Osteoblast (primary cell): ENCODE measurements around the gene ISM2. TPM values are rescaled to one million over a fixed set of nuclear protein-coding genes. Genes with fewer than 3 reads are reported as not detected.
"Not testable (repeated sequence)": the region's sequence is repeated elsewhere in the genome, so short reads cannot be mapped to it uniquely, and the experiment has no call there.

Experiments used
- DNase-seq: peaks from one replicate; pipeline ENCODE4 v3.0.0; 2011; ENCODE audit warnings: low spot score, mixed read lengths; ENCODE audit not compliant: insufficient read length; ENCODE audit errors: missing footprints
- H2AFZ ChIP-seq: 2 replicates; pipeline ENCODE4 v1.6.0; 2011; ENCODE audit warnings: mild to moderate bottlenecking, low read length
- H3K27ac ChIP-seq: 2 replicates; pipeline ENCODE4 v1.5.1; 2011; ENCODE audit warnings: mild to moderate bottlenecking, low read depth, low read length, moderate library complexity
- H3K27me3 ChIP-seq: 2 replicates; pipeline ENCODE4 v1.6.0; 2012; ENCODE audit warnings: mild to moderate bottlenecking, control low read depth, inconsistent platforms, low read length, moderate library complexity; ENCODE audit not compliant: insufficient read depth
- H3K36me3 ChIP-seq: 2 replicates; pipeline ENCODE4 v1.5.1; 2011; ENCODE audit warnings: mild to moderate bottlenecking, low read length, control low read depth, moderate library complexity; ENCODE audit not compliant: insufficient read depth
- H3K4me1 ChIP-seq: 2 replicates; pipeline ENCODE4 v1.5.1; 2011; ENCODE audit warnings: mild to moderate bottlenecking, low read length, control low read depth, moderate library complexity; ENCODE audit not compliant: insufficient read depth
- H3K4me2 ChIP-seq: 2 replicates; pipeline ENCODE4 v1.6.0; 2011; ENCODE audit warnings: mild to moderate bottlenecking, low read length; ENCODE audit not compliant: insufficient read depth
- H3K4me3 ChIP-seq: fragments of 200-600 bp; sonication (generic); 3 replicates; pipeline ENCODE4 v1.5.1; 2012; ENCODE audit warnings: mild to moderate bottlenecking, low read length, inconsistent platforms; ENCODE audit not compliant: insufficient read depth
- H3K79me2 ChIP-seq: 2 replicates; pipeline ENCODE4 v1.6.0; 2012; ENCODE audit warnings: mild to moderate bottlenecking, low read length, control low read depth, inconsistent platforms; ENCODE audit not compliant: insufficient read depth
- H3K9me3 ChIP-seq: 2 replicates; pipeline ENCODE4 v1.5.1; 2011; ENCODE audit warnings: low read depth, low read length, control low read depth
- H4K20me1 ChIP-seq: 2 replicates; pipeline ENCODE4 v1.6.0; 2012; ENCODE audit warnings: mild to moderate bottlenecking, low read length, control low read depth; ENCODE audit not compliant: insufficient read depth
- CTCF ChIP-seq: IDR thresholded peaks from 2 replicates; pipeline ENCODE4 v1.5.1; 2011; ENCODE audit warnings: mild to moderate bottlenecking, low read depth, low read length, moderate library complexity; ENCODE audit errors: extremely low read depth
- total RNA-seq: library from RNA; depleted of rRNA; stranded (reverse); fragments of >200 nt; gene quantifications from 2 replicates; pipeline ENCODE4 v1.2.3, GENCODE V29; 2012

Gene ISM2
- not detected in 2 replicates for total RNA-seq

- no peaks in the 10 kb centered on the region for H4K20me1 ChIP-seq
- H3K9me3 ChIP-seq, result no peaks in the 10 kb centered on the region
- H3K36me3 ChIP-seq, result no peaks in the 10 kb centered on the region
- no peak for TF ChIP-seq CTCF
- peak within 1 kb of the TSS; percentile 63 for H3K4me3 ChIP-seq
- H3K27me3 ChIP-seq, result peaks cover 24% of the 10 kb centered on the region
- no peak within 1 kb of the TSS for H3K27ac ChIP-seq
- H3K4me1 ChIP-seq, result peaks cover 4% of the 10 kb centered on the region
- H2AFZ ChIP-seq, result no peak within 1 kb of the TSS
- peak within 1 kb of the TSS; percentile 74 for H3K4me2 ChIP-seq
- DNase-seq, result peak; percentile 95
- H3K79me2 ChIP-seq, result no peaks in the 10 kb centered on the region
Observed at GRCh38 chr14:77498120-77498979, at the start of gene ISM2. Gene ISM2, minus strand, starts transcription at chr14:77498816. Its CDS starts 23 bp downstream, at chr14:77498793.

- H3K9me3 ChIP-seq, result no peaks in the 10 kb centered on the region
- no peak overlapping the region for H3K4me3 ChIP-seq
- peaks cover 5% of the 10 kb centered on the region for H3K4me1 ChIP-seq
- H4K20me1 ChIP-seq, result peaks cover 6% of the 10 kb centered on the region
- H2AFZ ChIP-seq, result no peak overlapping the region
- no peak for DNase-seq
- H3K4me2 ChIP-seq, result no peak overlapping the region
- H3K36me3 ChIP-seq, result peaks cover 60% of the 10 kb centered on the region
- no peak overlapping the region for H3K27ac ChIP-seq
- peaks cover 35% of the 10 kb centered on the region for H3K79me2 ChIP-seq
- H3K27me3 ChIP-seq, result no peaks in the 10 kb centered on the region
- TF ChIP-seq CTCF, result peak; percentile 22
Observed at GRCh38 chr14:77547512-77548180, 49.0 kb upstream of the ISM2 start.

DNA sequence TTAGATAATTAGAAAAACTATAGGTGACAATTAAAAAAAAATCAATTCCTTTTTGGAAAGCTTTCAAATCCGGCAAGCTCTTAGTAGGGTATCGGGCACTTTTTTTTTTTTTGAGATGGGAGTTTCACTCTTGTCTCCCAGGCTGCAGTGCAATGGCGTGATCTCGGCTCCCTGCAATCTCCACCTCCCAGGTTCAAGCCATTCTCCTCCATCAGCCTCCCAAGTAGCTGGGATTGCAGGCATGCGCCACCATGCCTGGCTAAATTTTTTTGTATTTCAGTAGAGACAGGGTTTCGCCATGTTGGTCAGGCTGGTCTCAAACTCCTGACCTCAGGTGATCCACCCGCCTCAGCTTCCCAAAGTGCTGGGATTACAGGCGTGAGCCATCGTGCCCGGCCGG is 46.6 kb upstream of the ISM2 start:
- Histone ChIP-seq H3K36me3 (peaks cover 54% of the 10 kb centered on the region), H3K79me2 (peaks cover 39% of the 10 kb centered on the region)
- H3K4me2 ChIP-seq, H4K20me1 ChIP-seq, H2AFZ ChIP-seq, H3K9me3 ChIP-seq, H3K27ac ChIP-seq, DNase-seq, H3K4me3 ChIP-seq, H3K27me3 ChIP-seq, H3K4me1 ChIP-seq: not testable (repeated sequence)

GRCh38 chr14:77544571-77544970 is 46.0 kb upstream of the ISM2 start:
- Histone ChIP-seq H4K20me1 (peaks cover 6% of the 10 kb centered on the region), H2AFZ (no peak overlapping the region), H3K27me3 (no peaks in the 10 kb centered on the region), H3K36me3 (peaks cover 48% of the 10 kb centered on the region), H3K27ac (no peak overlapping the region), H3K4me2 (no peak overlapping the region), H3K9me3 (no peaks in the 10 kb centered on the region), H3K4me3 (no peak overlapping the region), H3K79me2 (peaks cover 35% of the 10 kb centered on the region), H3K4me1 (peaks cover 8% of the 10 kb centered on the region)
- TF ChIP-seq CTCF, result no peak
- DNase-seq, result no peak
